GM23338 (cell line): ENCODE measurements around the gene TNPO3. TPM values are rescaled to one million over a fixed set of nuclear protein-coding genes. Genes with fewer than 3 reads are reported as not detected.
"Not testable (repeated sequence)": the region's sequence is repeated elsewhere in the genome, so short reads cannot be mapped to it uniquely, and the experiment has no call there.

Experiments used
- ATAC-seq: fragments of 200-7000 bp; cut with Tn5 transposase; 3 replicates; pipeline ENCODE4 v1.9.1; 2020
- DNase-seq: peaks from one replicate; pipeline ENCODE4 v3.0.0-alpha.2; 2015; ENCODE audit warnings: low spot score
- H2AFZ ChIP-seq: fragments of 200-600 bp; sonication (generic); 2 replicates; pipeline ENCODE4 v1.8.0; 2016; ENCODE audit warnings: antibody characterized with exemption, mild to moderate bottlenecking, moderate library complexity
- H3F3A ChIP-seq: fragments of 200-600 bp; sonication (generic); replicated peaks from 2 replicates; pipeline ENCODE4 v1.8.0; 2017; ENCODE audit warnings: antibody characterized with exemption, mixed run types, low read depth
- H3K27ac ChIP-seq: fragments of 200-600 bp; sonication (generic); 2 replicates; pipeline ENCODE4 v1.6.1; 2016; ENCODE audit warnings: low read depth
- H3K27me3 ChIP-seq: fragments of 200-600 bp; sonication (generic); 2 replicates; pipeline ENCODE4 v1.8.0; 2016; ENCODE audit warnings: mild to moderate bottlenecking, mixed run types, moderate library complexity; ENCODE audit not compliant: insufficient read depth
- H3K36me3 ChIP-seq: fragments of 200-600 bp; sonication (generic); 2 replicates; pipeline ENCODE4 v1.8.0; 2016; ENCODE audit warnings: mild to moderate bottlenecking; ENCODE audit not compliant: insufficient read depth
- H3K4me1 ChIP-seq: fragments of 200-600 bp; sonication (generic); 2 replicates; pipeline ENCODE4 v1.8.0; 2016; ENCODE audit warnings: mild to moderate bottlenecking, moderate library complexity; ENCODE audit not compliant: insufficient read depth
- H3K4me2 ChIP-seq: fragments of 200-600 bp; sonication (generic); 2 replicates; pipeline ENCODE4 v1.7.1; 2017; ENCODE audit warnings: mixed run types
- H3K4me3 ChIP-seq: fragments of 200-600 bp; sonication (generic); 2 replicates; pipeline ENCODE4 v1.6.1; 2016; ENCODE audit warnings: mixed run types
- H3K79me2 ChIP-seq: fragments of 200-600 bp; sonication (generic); replicated peaks from 2 replicates; pipeline ENCODE4 v1.8.0; 2017; ENCODE audit warnings: mild to moderate bottlenecking; ENCODE audit not compliant: insufficient read depth
- H3K9me2 ChIP-seq: fragments of 200-600 bp; sonication (generic); 2 replicates; pipeline ENCODE4 v1.8.0; 2017; ENCODE audit not compliant: insufficient read depth
- H4K20me1 ChIP-seq: fragments of 200-600 bp; sonication (generic); replicated peaks from 2 replicates; pipeline ENCODE4 v1.8.0; 2017; ENCODE audit warnings: mild to moderate bottlenecking; ENCODE audit not compliant: insufficient read depth
- H3K27ac Mint-ChIP-seq: 2 replicates; pipeline ENCODE4 v1.8.0; 2020; ENCODE audit warnings: inconsistent platforms, mild to moderate bottlenecking, moderate library complexity, mixed read lengths
- H3K27me3 Mint-ChIP-seq: 3 replicates; pipeline ENCODE4 v1.8.0; 2022; ENCODE audit warnings: low read depth, mild to moderate bottlenecking, moderate library complexity, mixed read lengths, inconsistent platforms; ENCODE audit not compliant: insufficient read depth, poor library complexity
- H3K36me3 Mint-ChIP-seq: 3 replicates; pipeline ENCODE4 v1.8.0; 2021; ENCODE audit warnings: low read depth, mild to moderate bottlenecking, inconsistent platforms, moderate library complexity, mixed read lengths
- H3K4me1 Mint-ChIP-seq: 3 replicates; pipeline ENCODE4 v1.8.0; 2020; ENCODE audit warnings: mild to moderate bottlenecking, inconsistent platforms, mixed read lengths
- H3K4me3 Mint-ChIP-seq: 3 replicates; pipeline ENCODE4 v1.8.0; 2021; ENCODE audit warnings: moderate library complexity, mild to moderate bottlenecking, inconsistent platforms, mixed read lengths
- H3K9me3 Mint-ChIP-seq: 3 replicates; pipeline ENCODE4 v1.8.0; 2020; ENCODE audit warnings: moderate library complexity, mild to moderate bottlenecking, inconsistent platforms, mixed read lengths
- ETS1 ChIP-seq: IDR thresholded peaks from 2 replicates; pipeline ENCODE4 v1.6.1; 2016; ENCODE audit warnings: antibody characterized with exemption
- EZH2 ChIP-seq: fragments of 200-600 bp; sonication (generic); IDR thresholded peaks from one replicate; pipeline ENCODE4 v1.8.0; 2017; ENCODE audit warnings: antibody characterized with exemption, mild to moderate bottlenecking, low read depth; ENCODE audit not compliant: unreplicated experiment
- EZH2phosphoT487 ChIP-seq: fragments of 200-600 bp; sonication (generic); IDR thresholded peaks from one replicate; pipeline ENCODE4 v1.8.1; 2018; ENCODE audit warnings: antibody characterized with exemption; ENCODE audit not compliant: unreplicated experiment
- JUNB ChIP-seq: IDR thresholded peaks from one replicate; pipeline ENCODE4 v1.6.1; 2016; ENCODE audit warnings: antibody characterized with exemption; ENCODE audit not compliant: unreplicated experiment
- NANOG ChIP-seq: IDR thresholded peaks from 2 replicates; pipeline ENCODE4 v1.6.1; 2016; ENCODE audit warnings: antibody characterized with exemption, borderline replicate concordance
- STAT1 ChIP-seq: IDR thresholded peaks from one replicate; pipeline ENCODE4 v1.6.1; 2016; ENCODE audit warnings: antibody characterized with exemption; ENCODE audit not compliant: unreplicated experiment
- ZNF114 ChIP-seq: fragments of 250-450 bp; sonication (Bioruptor Pico); IDR thresholded peaks from 2 replicates; pipeline ENCODE4 v1.5.0; 2020; ENCODE audit warnings: mild to moderate bottlenecking, moderate library complexity
- ZNF331 ChIP-seq: fragments of 250-450 bp; sonication (Bioruptor Pico); IDR thresholded peaks from 2 replicates; pipeline ENCODE4 v1.5.0; 2020; ENCODE audit warnings: low read depth, mild to moderate bottlenecking, moderate library complexity
- polyA plus RNA-seq: library from polyadenylated mRNA; unstranded; fragments of >200 nt; fragmentation: Nextera tagmentation; extraction: Ambion mirVana; gene quantifications from 2 replicates; pipeline ENCODE4 v1.2.1, GENCODE V29; 2016
- total RNA-seq: library from RNA; depleted of rRNA; stranded (reverse); fragments of >200 nt; shearing (Covaris generic); gene quantifications from 2 replicates; pipeline ENCODE4 v1.2.3, GENCODE V29; 2014
- TF ChIP-seq, protein P1 (sequence below): IDR thresholded peaks from one replicate; pipeline ENCODE4 v1.6.1; 2018; ENCODE audit warnings: antibody characterized with exemption; ENCODE audit not compliant: unreplicated experiment

TNPO3 gene
- total and polyA plus RNA-seq, 2 experiments from 2014 or later, result 38.2 to 127 TPM

- H3K36me3 Mint-ChIP-seq, H3K9me2 ChIP-seq, H3K36me3 ChIP-seq, H3K4me3 ChIP-seq, H2AFZ ChIP-seq, H3F3A ChIP-seq, H3K4me2 ChIP-seq, H3K27ac ChIP-seq, H4K20me1 ChIP-seq, H3K9me3 Mint-ChIP-seq, H3K4me3 Mint-ChIP-seq, H3K27ac Mint-ChIP-seq, ATAC-seq, DNase-seq, H3K79me2 ChIP-seq: not testable (repeated sequence)
- Mint-ChIP-seq H3K4me1 (peaks cover 31% of the 10 kb centered on the region), H3K27me3 (peaks cover 64% of the 10 kb centered on the region)
- H3K4me1 ChIP-seq, result peaks cover 24% of the 10 kb centered on the region
- peaks cover 87% of the 10 kb centered on the region for H3K27me3 ChIP-seq
Measured at GRCh38 chr7:128912709-128913495, 142.0 kb downstream of the TNPO3 start.

GRCh38 chr7:128912281-128912680 is 142.6 kb downstream of the TNPO3 start:
- Histone ChIP-seq H3K4me2 (no peak overlapping the region), H2AFZ (no peak overlapping the region), H4K20me1 (no peaks in the 10 kb centered on the region), H3K4me3 (no peak overlapping the region), H3K9me2 (no peaks in the 10 kb centered on the region), H3K79me2 (no peaks in the 10 kb centered on the region), H3K4me1 (peaks cover 24% of the 10 kb centered on the region), H3K36me3 (no peaks in the 10 kb centered on the region), H3F3A (peaks cover 8% of the 10 kb centered on the region), H3K27me3 (peaks cover 88% of the 10 kb centered on the region), H3K27ac (no peak overlapping the region)
- ATAC-seq (no peak), DNase-seq (no peak)
- H3K4me3 Mint-ChIP-seq, result no peak overlapping the region; the same call in 2 of the 3 replicates
- no peak for TF ChIP-seq NANOG
- TF ChIP-seq ETS1, result no peak
- no peak for TF ChIP-seq EZH2phosphoT487
- no peak for TF ChIP-seq ZNF331 (CRISPR knock-in tag)
- no peak for TF ChIP-seq STAT1
- no peaks in the 10 kb centered on the region; the same call in 2 of the 3 replicates for H3K36me3 Mint-ChIP-seq
- peaks cover 31% of the 10 kb centered on the region for H3K4me1 Mint-ChIP-seq
- no peaks in the 10 kb centered on the region; the same call in 2 of the 3 replicates for H3K9me3 Mint-ChIP-seq
- peaks cover 63% of the 10 kb centered on the region for H3K27me3 Mint-ChIP-seq
- no peak overlapping the region for H3K27ac Mint-ChIP-seq

DNA sequence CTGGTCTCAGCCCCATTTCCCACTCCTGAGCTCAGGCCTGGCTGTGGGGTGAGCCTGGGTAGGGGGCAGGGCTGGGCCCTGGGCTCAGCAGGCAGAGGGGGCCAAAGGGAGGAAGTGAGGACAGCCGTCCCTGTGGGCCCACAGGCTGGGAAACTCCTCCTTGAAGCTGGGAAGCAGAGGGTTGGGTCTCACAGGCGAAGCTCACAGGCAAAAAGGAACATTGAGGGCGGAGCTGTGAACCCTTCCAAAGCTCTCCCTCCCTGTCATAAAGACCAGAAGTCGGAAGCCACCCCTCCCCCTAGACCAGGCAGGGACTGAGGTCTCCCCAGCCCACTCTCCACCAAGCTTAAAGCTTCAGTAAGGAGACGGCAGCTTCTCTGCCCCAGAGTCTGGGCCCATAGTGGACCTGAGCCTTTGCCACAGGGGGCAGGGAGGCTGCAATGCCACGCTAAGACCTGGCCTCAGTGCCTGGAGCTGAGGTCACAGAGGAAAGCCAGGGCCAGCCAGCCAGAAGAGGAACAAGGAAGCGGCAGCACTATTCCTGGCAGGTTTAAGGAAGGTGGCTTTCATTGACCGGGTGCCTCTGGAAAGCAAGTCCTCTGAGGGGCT is 143.4 kb downstream of the TNPO3 start:
- H3K36me3 Mint-ChIP-seq, result no peaks in the 10 kb centered on the region; the same call in 2 of the 3 replicates
- no peak overlapping the region for H3K27ac Mint-ChIP-seq

More for the DNA sequence above, 143.4 kb downstream of the TNPO3 start:
- peak overlapping the region; percentile 78 for H3K4me3 Mint-ChIP-seq
- peaks cover 80% of the 10 kb centered on the region for H3K27me3 ChIP-seq
- H4K20me1 ChIP-seq, result no peaks in the 10 kb centered on the region
- peak overlapping the region; percentile 93 for H3K4me2 ChIP-seq
- H3K9me3 Mint-ChIP-seq, result no peaks in the 10 kb centered on the region; the same call in 2 of the 3 replicates
- H2AFZ ChIP-seq, result peak overlapping the region; percentile 85
- peak; percentile 77 for DNase-seq
- no peaks in the 10 kb centered on the region for H3K9me2 ChIP-seq
- H3K79me2 ChIP-seq, result no peaks in the 10 kb centered on the region
- peaks cover 31% of the 10 kb centered on the region for H3K4me1 Mint-ChIP-seq
- H3F3A ChIP-seq, result peaks cover 6% of the 10 kb centered on the region
- H3K4me3 ChIP-seq, result peak overlapping the region; percentile 76; the same call in 1 of the 2 replicates
- peaks cover 56% of the 10 kb centered on the region for H3K27me3 Mint-ChIP-seq
- no peaks in the 10 kb centered on the region for H3K36me3 ChIP-seq
- peaks cover 24% of the 10 kb centered on the region for H3K4me1 ChIP-seq
- H3K27ac ChIP-seq, result no peak overlapping the region
- TF ChIP-seq EZH2, result no peak
- TF ChIP-seq, protein P1, sequence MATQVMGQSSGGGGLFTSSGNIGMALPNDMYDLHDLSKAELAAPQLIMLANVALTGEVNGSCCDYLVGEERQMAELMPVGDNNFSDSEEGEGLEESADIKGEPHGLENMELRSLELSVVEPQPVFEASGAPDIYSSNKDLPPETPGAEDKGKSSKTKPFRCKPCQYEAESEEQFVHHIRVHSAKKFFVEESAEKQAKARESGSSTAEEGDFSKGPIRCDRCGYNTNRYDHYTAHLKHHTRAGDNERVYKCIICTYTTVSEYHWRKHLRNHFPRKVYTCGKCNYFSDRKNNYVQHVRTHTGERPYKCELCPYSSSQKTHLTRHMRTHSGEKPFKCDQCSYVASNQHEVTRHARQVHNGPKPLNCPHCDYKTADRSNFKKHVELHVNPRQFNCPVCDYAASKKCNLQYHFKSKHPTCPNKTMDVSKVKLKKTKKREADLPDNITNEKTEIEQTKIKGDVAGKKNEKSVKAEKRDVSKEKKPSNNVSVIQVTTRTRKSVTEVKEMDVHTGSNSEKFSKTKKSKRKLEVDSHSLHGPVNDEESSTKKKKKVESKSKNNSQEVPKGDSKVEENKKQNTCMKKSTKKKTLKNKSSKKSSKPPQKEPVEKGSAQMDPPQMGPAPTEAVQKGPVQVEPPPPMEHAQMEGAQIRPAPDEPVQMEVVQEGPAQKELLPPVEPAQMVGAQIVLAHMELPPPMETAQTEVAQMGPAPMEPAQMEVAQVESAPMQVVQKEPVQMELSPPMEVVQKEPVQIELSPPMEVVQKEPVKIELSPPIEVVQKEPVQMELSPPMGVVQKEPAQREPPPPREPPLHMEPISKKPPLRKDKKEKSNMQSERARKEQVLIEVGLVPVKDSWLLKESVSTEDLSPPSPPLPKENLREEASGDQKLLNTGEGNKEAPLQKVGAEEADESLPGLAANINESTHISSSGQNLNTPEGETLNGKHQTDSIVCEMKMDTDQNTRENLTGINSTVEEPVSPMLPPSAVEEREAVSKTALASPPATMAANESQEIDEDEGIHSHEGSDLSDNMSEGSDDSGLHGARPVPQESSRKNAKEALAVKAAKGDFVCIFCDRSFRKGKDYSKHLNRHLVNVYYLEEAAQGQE, result no peak
- TF ChIP-seq ETS1, result no peak
- TF ChIP-seq JUNB, result no peak
- TF ChIP-seq STAT1, result no peak
- no peak for TF ChIP-seq ZNF114
- peak; percentile 22 for ATAC-seq
